Activated B cell treated with CpG ODN at 0.5 μM for 24 hours (primary cell): ENCODE results near the gene ERO1B. TPM values are rescaled to one million over a fixed set of nuclear protein-coding genes. Genes with fewer than 3 reads are reported as not detected.

ENCODE experiments used
- ATAC-seq: fragments of 200-7000 bp; cut with Tn5 transposase; one replicate; pipeline ENCODE4 v1.10.0; 2021; ENCODE audit warnings: low read depth, mild to moderate bottlenecking, moderate library complexity
- CTCF ChIA-PET: fragments of 350-600 bp; sonication (Branson Sonifier 250); formaldehyde crosslinking; loops from one replicate; lab custom pipeline; 2021; ENCODE audit warnings: antibody characterized with exemption; lab: Charles Lee
- POLR2A ChIA-PET: fragments of 350-600 bp; sonication (Branson Sonifier 250); formaldehyde crosslinking; loops from one replicate; lab custom pipeline; 2021; ENCODE audit warnings: antibody characterized with exemption; lab: Charles Lee
- DNase-seq: peaks from one replicate; pipeline ENCODE4 v3.0.0; 2022
- H3K27ac Mint-ChIP-seq: one replicate; pipeline ENCODE4 v1.8.0; 2020; ENCODE audit warnings: mixed read lengths
- H3K27me3 Mint-ChIP-seq: one replicate; pipeline ENCODE4 v1.8.0; 2021; ENCODE audit warnings: mixed read lengths
- H3K36me3 Mint-ChIP-seq: one replicate; pipeline ENCODE4 v1.8.0; 2021; ENCODE audit warnings: low read depth, mixed read lengths
- H3K4me1 Mint-ChIP-seq: one replicate; pipeline ENCODE4 v1.8.0; 2021; ENCODE audit warnings: mixed read lengths
- H3K4me3 Mint-ChIP-seq: one replicate; pipeline ENCODE4 v1.8.0; 2020; ENCODE audit warnings: mild to moderate bottlenecking, mixed read lengths
- H3K9me3 Mint-ChIP-seq: one replicate; pipeline ENCODE4 v1.8.0; 2020; ENCODE audit warnings: mixed read lengths
- CTCF ChIP-seq: fragments of 200-600 bp; IDR thresholded peaks from one replicate; pipeline ENCODE4 v1.8.0; 2022; ENCODE audit warnings: antibody characterized with exemption, mild to moderate bottlenecking
- intact Hi-C: fragments of 100-400 bp; cut with micrococcal nuclease; formaldehyde crosslinking; loops from one replicate; pipeline ENCODE4 v1.15.1; 2024
- total RNA-seq: library from RNA; stranded (reverse); gene quantifications from 2 replicates; pipeline ENCODE4 v1.2.3, GENCODE V29; 2022

Gene ERO1B
- total RNA-seq, 1 donor from 2014 or later, result 17.5 TPM

DNA sequence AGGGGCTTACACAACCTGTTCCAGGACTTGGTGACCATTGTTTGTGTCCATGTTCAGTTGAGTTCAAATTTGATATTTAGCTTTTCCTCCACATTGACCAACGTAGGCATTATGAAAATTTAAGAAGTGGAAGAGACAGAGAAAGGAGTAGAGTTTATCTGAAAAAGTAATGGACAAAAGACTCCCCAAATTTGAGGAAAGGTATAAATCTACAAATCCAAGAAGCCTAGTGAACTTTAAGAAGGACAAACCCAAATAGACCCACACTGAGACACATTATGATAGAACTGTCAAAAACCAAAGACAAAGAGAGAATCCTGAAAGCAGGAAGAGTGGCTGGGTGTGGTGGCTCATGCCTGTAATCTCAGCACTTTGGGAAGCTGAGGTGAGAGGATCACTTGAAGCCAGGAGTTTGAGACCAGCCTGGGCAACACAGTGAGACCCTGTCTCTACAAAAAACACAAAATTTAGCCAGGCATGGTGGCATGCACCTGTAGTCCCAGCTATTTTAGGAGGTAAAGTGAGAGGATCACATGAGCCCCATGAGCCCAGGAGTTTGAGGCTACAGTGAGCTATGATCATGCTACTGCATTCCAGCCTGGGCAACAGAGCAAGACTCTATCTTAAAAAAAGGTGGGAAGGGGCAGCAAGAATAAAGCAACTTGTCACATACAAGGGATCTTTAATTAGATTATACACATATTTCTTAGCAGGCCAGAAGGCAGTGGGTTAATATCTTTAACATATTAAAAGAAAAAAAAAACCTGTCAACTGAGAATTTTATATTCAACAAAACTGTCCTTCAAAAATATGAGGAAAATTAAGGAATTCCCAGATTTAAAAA is 41.0 kb upstream of the ERO1B start:
- Mint-ChIP-seq H3K9me3 (peaks cover 24% of the 10 kb centered on the region), H3K27ac (no peak overlapping the region), H3K4me3 (no peak overlapping the region), H3K4me1 (no peaks in the 10 kb centered on the region), H3K27me3 (peaks cover 4% of the 10 kb centered on the region), H3K36me3 (peaks cover 6% of the 10 kb centered on the region)
- no peak for TF ChIP-seq CTCF
- ATAC-seq (no peak), DNase-seq (no peak)
- intact Hi-C loops, result no loop called here
- CTCF ChIA-PET, result no interaction called here
- POLR2A ChIA-PET, result no interaction called here

DNA sequence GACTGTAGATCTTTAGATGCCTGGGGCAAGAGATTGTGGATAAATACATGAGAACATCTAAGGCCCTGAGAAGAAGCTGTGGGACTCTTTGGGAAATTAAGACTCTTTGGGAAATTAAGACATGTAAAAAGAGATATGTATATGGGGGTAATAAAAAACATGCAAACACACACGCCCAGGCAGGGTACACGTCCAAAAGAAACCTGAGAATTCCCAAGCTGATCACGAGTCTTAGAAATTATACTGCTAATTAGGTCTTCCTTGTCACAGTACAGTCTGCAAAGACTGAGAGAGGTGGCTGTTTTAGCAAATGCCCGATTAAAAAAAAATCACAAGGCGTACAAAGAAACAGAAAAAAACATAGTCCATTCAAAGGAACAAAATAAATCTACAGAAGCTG is 39.3 kb upstream of the ERO1B start:
- no peak overlapping the region for H3K4me3 Mint-ChIP-seq
- DNase-seq, result no peak
- peaks cover 24% of the 10 kb centered on the region for H3K9me3 Mint-ChIP-seq
- intact Hi-C loops, result no loop called here
- CTCF ChIA-PET, result no interaction called here
- ATAC-seq, result no peak
- peaks cover 6% of the 10 kb centered on the region for H3K36me3 Mint-ChIP-seq
- no peak overlapping the region for H3K27ac Mint-ChIP-seq
- POLR2A ChIA-PET, result no interaction called here
- peaks cover 5% of the 10 kb centered on the region for H3K27me3 Mint-ChIP-seq
- no peaks in the 10 kb centered on the region for H3K4me1 Mint-ChIP-seq
- TF ChIP-seq CTCF, result no peak

- H3K9me3 Mint-ChIP-seq, result peaks cover 24% of the 10 kb centered on the region
- ChIA-PET CTCF (no interaction called here), POLR2A (no interaction called here)
- H3K27me3 Mint-ChIP-seq, result peaks cover 10% of the 10 kb centered on the region
- intact Hi-C loops, result no loop called here
- no peaks in the 10 kb centered on the region for H3K4me1 Mint-ChIP-seq
- peaks cover 6% of the 10 kb centered on the region for H3K36me3 Mint-ChIP-seq
- no peak overlapping the region for H3K4me3 Mint-ChIP-seq
- ATAC-seq (no peak), DNase-seq (no peak)
- H3K27ac Mint-ChIP-seq, result no peak overlapping the region
- TF ChIP-seq CTCF, result no peak
These were observed 38.9 kb upstream of the ERO1B start for GRCh38 chr1:236320671-236321070.

- H3K27me3 Mint-ChIP-seq, result peaks cover 14% of the 10 kb centered on the region
- H3K36me3 Mint-ChIP-seq, result peaks cover 6% of the 10 kb centered on the region
- ChIA-PET CTCF (no interaction called here), POLR2A (no interaction called here)
- TF ChIP-seq CTCF, result no peak
- no peak overlapping the region for H3K4me3 Mint-ChIP-seq
- DNase-seq, result no peak
- H3K9me3 Mint-ChIP-seq, result peaks cover 24% of the 10 kb centered on the region
- no peak overlapping the region for H3K27ac Mint-ChIP-seq
- intact Hi-C loops, result no loop called here
- ATAC-seq, result no peak
- H3K4me1 Mint-ChIP-seq, result no peaks in the 10 kb centered on the region
These were observed 38.5 kb upstream of the ERO1B start for GRCh38 chr1:236320214-236320613.

GRCh38 chr1:236316437-236316836 is 34.7 kb upstream of the ERO1B start:
- H3K4me3 Mint-ChIP-seq, result no peak overlapping the region
- DNase-seq (no peak), ATAC-seq (no peak)
- no peaks in the 10 kb centered on the region for H3K36me3 Mint-ChIP-seq
- intact Hi-C loops, result no loop called here
- no peak overlapping the region for H3K27ac Mint-ChIP-seq
- no peaks in the 10 kb centered on the region for H3K4me1 Mint-ChIP-seq
- POLR2A ChIA-PET, result no interaction called here
- H3K27me3 Mint-ChIP-seq, result peaks cover 14% of the 10 kb centered on the region
- H3K9me3 Mint-ChIP-seq, result peaks cover 3% of the 10 kb centered on the region
- CTCF ChIA-PET, result no interaction called here
- TF ChIP-seq CTCF, result no peak
